Caco-2 (cell line): Measurements from ENCODE around the gene SYTL5. TPM values are rescaled to one million over a fixed set of nuclear protein-coding genes. Genes with fewer than 3 reads are reported as not detected.
A peak's percentile ranks its signal among the peaks of the same experiment; 100 is the strongest.

Experiments
- BruUV-seq: library from RNA; stranded (reverse); fragments of 400-500 nt; replicated peaks from 2 replicates; lab custom pipeline; 2021; lab: Mats Ljungman, UMichigan
- CTCF ChIA-PET: fragments of 300-600 bp; sonication (Branson Sonifier 250); formaldehyde crosslinking; loops from one replicate; lab custom pipeline; 2022; ENCODE audit warnings: antibody characterized with exemption; lab: Charles Lee
- POLR2A ChIA-PET: fragments of 300-600 bp; sonication (Branson Sonifier 250); formaldehyde crosslinking; loops from one replicate; lab custom pipeline; 2022; ENCODE audit warnings: antibody characterized with exemption; lab: Charles Lee
- DNase-seq, 2 experiments: peaks; one replicate each; pipeline versions ENCODE4 v3.0.0 to v3.0.0-alpha.2; 2020 to 2022
- H3K27me3 ChIP-seq: replicated peaks from 2 replicates; pipeline ENCODE4 v1.6.0; 2011; ENCODE audit warnings: low read length; ENCODE audit not compliant: control insufficient read depth, insufficient read depth
- H3K36me3 ChIP-seq: 2 replicates; pipeline ENCODE4 v1.5.1; 2011; ENCODE audit warnings: low read length; ENCODE audit not compliant: control insufficient read depth, insufficient read depth
- H3K4me1 ChIP-seq: fragments of 250-450 bp; sonication (Bioruptor Pico); 2 replicates; pipeline ENCODE4 v1.5.1; 2020; ENCODE audit warnings: mild to moderate bottlenecking
- H3K4me3 ChIP-seq: 2 replicates; pipeline ENCODE4 v1.5.1; 2011; ENCODE audit warnings: low read depth, mild to moderate bottlenecking, control low read depth, low read length
- H3K9me3 ChIP-seq: fragments of 250-450 bp; sonication (Bioruptor Pico); 2 replicates; pipeline ENCODE4 v1.5.1; 2020; ENCODE audit warnings: mild to moderate bottlenecking, moderate library complexity
- H3K27ac Mint-ChIP-seq: one replicate; pipeline ENCODE4 v1.8.0; 2022; ENCODE audit warnings: mixed read lengths; ENCODE audit not compliant: unreplicated experiment
- H3K27me3 Mint-ChIP-seq: one replicate; pipeline ENCODE4 v1.8.0; 2022; ENCODE audit warnings: mixed read lengths; ENCODE audit not compliant: insufficient read depth, unreplicated experiment
- H3K36me3 Mint-ChIP-seq: one replicate; pipeline ENCODE4 v1.8.0; 2022; ENCODE audit warnings: mild to moderate bottlenecking, mixed read lengths; ENCODE audit not compliant: insufficient read depth, unreplicated experiment
- H3K4me1 Mint-ChIP-seq: one replicate; pipeline ENCODE4 v1.8.0; 2022; ENCODE audit warnings: low read depth, mixed read lengths; ENCODE audit not compliant: unreplicated experiment
- H3K4me3 Mint-ChIP-seq: one replicate; pipeline ENCODE4 v1.8.0; 2022; ENCODE audit warnings: mild to moderate bottlenecking, moderate library complexity, mixed read lengths; ENCODE audit not compliant: unreplicated experiment
- H3K9me3 Mint-ChIP-seq: one replicate; pipeline ENCODE4 v1.8.0; 2022; ENCODE audit warnings: mixed read lengths; ENCODE audit not compliant: unreplicated experiment
- intact Hi-C: fragments of 100-400 bp; cut with micrococcal nuclease; formaldehyde crosslinking; loops from one replicate; pipeline ENCODE4 v1.10.0; 2022; ENCODE audit not compliant: unreplicated experiment
- total RNA-seq: library from RNA; stranded (reverse); gene quantifications from 2 replicates; pipeline ENCODE4 v1.2.3, GENCODE V29; 2022
- TF ChIP-seq, protein P1 (sequence below), 2 experiments: fragments of 200-600 bp in 1 of 2; IDR thresholded peaks; 1 replicate in 1 of 2; 2 replicates in 1 of 2; pipeline versions ENCODE4 v1.5.1 to v1.8.0; 2011 to 2022; ENCODE audit warnings: antibody characterized with exemption in 1 of 2, control low read depth in 1 of 2, inconsistent platforms in 1 of 2, low read depth in 1 of 2, low read length in 1 of 2, mild to moderate bottlenecking in 1 of 2, moderate library complexity in 1 of 2; ENCODE audit not compliant: insufficient read depth in 1 of 2, severe bottlenecking in 1 of 2, unreplicated experiment in 1 of 2

SYTL5 gene
- total RNA-seq, 1 experiment from 2014 or later, result 8.9 TPM

- Mint-ChIP-seq H3K9me3 (no peaks in the 10 kb centered on the region), H3K4me3 (no peak overlapping the region), H3K27me3 (no peaks in the 10 kb centered on the region), H3K27ac (peak overlapping the region; percentile 67), H3K4me1 (peaks cover 20% of the 10 kb centered on the region), H3K36me3 (peaks cover 1% of the 10 kb centered on the region)
- no peaks in the 10 kb centered on the region for H3K27me3 ChIP-seq
- intact Hi-C loops, result loop anchor here (2.0 kb wide), 1 partner anchor 27 kb away; no protein-coding TSS in a partner anchor
- TF ChIP-seq, protein P1, sequence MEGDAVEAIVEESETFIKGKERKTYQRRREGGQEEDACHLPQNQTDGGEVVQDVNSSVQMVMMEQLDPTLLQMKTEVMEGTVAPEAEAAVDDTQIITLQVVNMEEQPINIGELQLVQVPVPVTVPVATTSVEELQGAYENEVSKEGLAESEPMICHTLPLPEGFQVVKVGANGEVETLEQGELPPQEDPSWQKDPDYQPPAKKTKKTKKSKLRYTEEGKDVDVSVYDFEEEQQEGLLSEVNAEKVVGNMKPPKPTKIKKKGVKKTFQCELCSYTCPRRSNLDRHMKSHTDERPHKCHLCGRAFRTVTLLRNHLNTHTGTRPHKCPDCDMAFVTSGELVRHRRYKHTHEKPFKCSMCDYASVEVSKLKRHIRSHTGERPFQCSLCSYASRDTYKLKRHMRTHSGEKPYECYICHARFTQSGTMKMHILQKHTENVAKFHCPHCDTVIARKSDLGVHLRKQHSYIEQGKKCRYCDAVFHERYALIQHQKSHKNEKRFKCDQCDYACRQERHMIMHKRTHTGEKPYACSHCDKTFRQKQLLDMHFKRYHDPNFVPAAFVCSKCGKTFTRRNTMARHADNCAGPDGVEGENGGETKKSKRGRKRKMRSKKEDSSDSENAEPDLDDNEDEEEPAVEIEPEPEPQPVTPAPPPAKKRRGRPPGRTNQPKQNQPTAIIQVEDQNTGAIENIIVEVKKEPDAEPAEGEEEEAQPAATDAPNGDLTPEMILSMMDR (IDR thresholded peaks at IDR 0.05; ENCODE audit: insufficient read depth in 1 of 2, low read depth in 1 of 2, low read length in 1 of 2, severe bottlenecking in 1 of 2, unreplicated experiment in 1 of 2), result no peak
- peak; percentile 50 to 54 for DNase-seq
- no peaks in the 10 kb centered on the region for H3K9me3 ChIP-seq
- no peak overlapping the region for H3K4me3 ChIP-seq
- H3K4me1 ChIP-seq, result peaks cover 19% of the 10 kb centered on the region
- CTCF ChIA-PET, result no interaction called here
- H3K36me3 ChIP-seq, result no peaks in the 10 kb centered on the region
- BruUV-seq, result no TSS peak
- POLR2A ChIA-PET, result no interaction called here
Measured at GRCh38 chrX:38045538-38046096, 39.3 kb downstream of the SYTL5 start.

- H3K36me3 Mint-ChIP-seq, result no peaks in the 10 kb centered on the region
- H3K27ac Mint-ChIP-seq, result no peak overlapping the region
- intact Hi-C loops, result no loop called here
- Histone ChIP-seq H3K36me3 (no peaks in the 10 kb centered on the region), H3K9me3 (no peaks in the 10 kb centered on the region), H3K4me1 (peaks cover 19% of the 10 kb centered on the region), H3K27me3 (no peaks in the 10 kb centered on the region), H3K4me3 (no peak overlapping the region)
- no peaks in the 10 kb centered on the region for H3K27me3 Mint-ChIP-seq
- POLR2A ChIA-PET, result no interaction called here
- no peaks in the 10 kb centered on the region for H3K9me3 Mint-ChIP-seq
- DNase-seq, result no peak
- H3K4me3 Mint-ChIP-seq, result no peak overlapping the region
- BruUV-seq, result no TSS peak
- H3K4me1 Mint-ChIP-seq, result peaks cover 20% of the 10 kb centered on the region
- TF ChIP-seq, protein P1 (IDR thresholded peaks at IDR 0.05; ENCODE audit: insufficient read depth in 1 of 2, low read depth in 1 of 2, low read length in 1 of 2, severe bottlenecking in 1 of 2, unreplicated experiment in 1 of 2), result no peak
- CTCF ChIA-PET, result no interaction called here
Measured at GRCh38 chrX:38048886-38049285, 42.5 kb downstream of the SYTL5 start.

DNA sequence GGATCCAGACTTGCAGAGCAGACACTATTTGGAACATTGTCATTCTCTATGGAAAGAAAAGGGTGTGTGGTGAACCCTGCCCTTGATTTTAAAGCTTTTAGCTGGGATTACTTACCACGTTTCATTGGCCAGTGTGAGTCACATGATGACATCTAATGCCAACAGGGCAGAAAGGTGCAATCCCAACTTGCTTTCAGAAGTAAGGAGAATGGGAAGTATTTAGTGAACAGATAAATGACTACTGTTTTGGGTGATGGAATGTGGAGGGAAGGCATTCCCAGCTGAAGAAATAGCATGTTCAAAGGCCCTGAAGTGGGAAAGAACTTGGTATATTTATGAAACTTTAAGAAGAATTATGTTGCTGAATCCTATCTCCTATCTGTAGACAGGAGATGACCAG, 44.5 kb downstream of the SYTL5 start:
- no peak for DNase-seq
- H3K9me3 Mint-ChIP-seq, result no peaks in the 10 kb centered on the region
- H3K4me3 ChIP-seq, result no peak overlapping the region
- no peaks in the 10 kb centered on the region for H3K27me3 Mint-ChIP-seq
- no peaks in the 10 kb centered on the region for H3K9me3 ChIP-seq
- no peak overlapping the region for H3K27ac Mint-ChIP-seq
- intact Hi-C loops, result no loop called here
- H3K4me1 ChIP-seq, result peaks cover 9% of the 10 kb centered on the region
- ChIA-PET POLR2A (no interaction called here), CTCF (no interaction called here)
- H3K4me3 Mint-ChIP-seq, result no peak overlapping the region
- no peaks in the 10 kb centered on the region for H3K36me3 ChIP-seq
- H3K36me3 Mint-ChIP-seq, result peaks cover 5% of the 10 kb centered on the region
- TF ChIP-seq, protein P1 (IDR thresholded peaks at IDR 0.05; ENCODE audit: insufficient read depth in 1 of 2, low read depth in 1 of 2, low read length in 1 of 2, severe bottlenecking in 1 of 2, unreplicated experiment in 1 of 2), result no peak
- peaks cover 10% of the 10 kb centered on the region for H3K4me1 Mint-ChIP-seq
- no TSS peak for BruUV-seq
- H3K27me3 ChIP-seq, result no peaks in the 10 kb centered on the region
